Sigmoid colon (tissue), 4 donors: ENCODE measurements around the gene PRODH2.

Source experiments
- EP300 ChIP-seq, 4 donors: sonication (generic); formaldehyde crosslinking; IDR thresholded peaks; one replicate each; pipeline ENCODE4 v1.6.1; 2017; ENCODE audit warnings: antibody characterized with exemption in 4 of 4
- POLR2A ChIP-seq, 2 donors: fragments of 450-650 bp; IDR thresholded peaks; one replicate each; pipeline ENCODE4 v1.6.1; 2016; ENCODE audit warnings: antibody characterized with exemption in 2 of 2, mild to moderate bottlenecking in 2 of 2, moderate library complexity in 2 of 2
- POLR2AphosphoS5 ChIP-seq, 4 donors: sonication (generic); formaldehyde crosslinking; IDR thresholded peaks; one replicate each; pipeline ENCODE4 v1.6.1; 2017; ENCODE audit warnings: antibody characterized with exemption in 4 of 4
- TF ChIP-seq, protein P1 (sequence below), 4 experiments: fragments of 450-650 bp in 3 of 4; fragments of 200-600 bp in 1 of 4; IDR thresholded peaks; one replicate each; pipeline ENCODE4 v1.5.1; 2016 to 2019; ENCODE audit warnings: antibody characterized with exemption in 4 of 4, mild to moderate bottlenecking in 3 of 4, moderate library complexity in 2 of 4

DNA sequence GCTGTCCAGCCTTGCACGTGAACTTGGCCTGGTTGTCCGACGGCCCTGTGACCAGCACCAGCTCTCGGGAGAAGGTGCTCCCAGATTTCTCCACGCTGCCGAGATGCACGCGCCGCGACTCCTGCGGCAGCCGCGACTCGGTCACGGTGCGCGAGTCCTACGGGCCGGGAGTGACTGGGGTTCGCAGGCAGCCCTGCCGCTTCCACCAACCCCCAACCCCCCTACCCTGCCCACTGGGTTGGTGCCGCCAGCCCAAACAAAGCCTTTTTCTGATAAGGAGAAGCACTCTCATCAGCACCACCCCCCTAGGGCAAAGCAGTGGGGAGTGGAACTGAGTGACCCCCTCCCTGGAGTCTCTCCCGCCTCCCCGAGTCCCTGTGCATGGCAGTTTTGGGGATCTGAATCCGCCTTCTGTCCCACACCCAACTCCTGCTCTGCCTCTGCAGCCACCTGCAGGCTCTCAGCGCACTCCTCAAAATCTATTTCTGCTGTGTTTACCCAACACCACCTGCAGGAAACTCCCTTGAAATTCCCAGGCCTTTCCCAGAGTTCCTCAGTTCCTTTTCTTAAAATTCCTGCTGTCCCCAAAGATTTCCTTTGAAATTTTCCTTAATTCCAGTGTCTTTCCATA lies 33.5 kb upstream of the PRODH2 start:
- TF ChIP-seq, protein P1, sequence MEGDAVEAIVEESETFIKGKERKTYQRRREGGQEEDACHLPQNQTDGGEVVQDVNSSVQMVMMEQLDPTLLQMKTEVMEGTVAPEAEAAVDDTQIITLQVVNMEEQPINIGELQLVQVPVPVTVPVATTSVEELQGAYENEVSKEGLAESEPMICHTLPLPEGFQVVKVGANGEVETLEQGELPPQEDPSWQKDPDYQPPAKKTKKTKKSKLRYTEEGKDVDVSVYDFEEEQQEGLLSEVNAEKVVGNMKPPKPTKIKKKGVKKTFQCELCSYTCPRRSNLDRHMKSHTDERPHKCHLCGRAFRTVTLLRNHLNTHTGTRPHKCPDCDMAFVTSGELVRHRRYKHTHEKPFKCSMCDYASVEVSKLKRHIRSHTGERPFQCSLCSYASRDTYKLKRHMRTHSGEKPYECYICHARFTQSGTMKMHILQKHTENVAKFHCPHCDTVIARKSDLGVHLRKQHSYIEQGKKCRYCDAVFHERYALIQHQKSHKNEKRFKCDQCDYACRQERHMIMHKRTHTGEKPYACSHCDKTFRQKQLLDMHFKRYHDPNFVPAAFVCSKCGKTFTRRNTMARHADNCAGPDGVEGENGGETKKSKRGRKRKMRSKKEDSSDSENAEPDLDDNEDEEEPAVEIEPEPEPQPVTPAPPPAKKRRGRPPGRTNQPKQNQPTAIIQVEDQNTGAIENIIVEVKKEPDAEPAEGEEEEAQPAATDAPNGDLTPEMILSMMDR (IDR thresholded peaks at IDR 0.05): no peak
- TF ChIP-seq POLR2A (IDR thresholded peaks at IDR 0.05) (no peak), EP300 (IDR thresholded peaks at IDR 0.05) (no peak), POLR2AphosphoS5 (IDR thresholded peaks at IDR 0.05) (no peak)
